HG03558 (cell line): ENCODE data around the gene CD46.
"Not testable (repeated sequence)": the region's sequence is repeated elsewhere in the genome, so short reads cannot be mapped to it uniquely, and the experiment has no call there.

Source experiments
- ATAC-seq: cut with Tn5 transposase; IDR thresholded peaks from one replicate; pipeline ENCODE4 v1.9.1; 2021; ENCODE audit warnings: moderate number of reproducible peaks; ENCODE audit not compliant: unreplicated experiment; ENCODE audit errors: extremely low read depth

Gene CD46

GRCh38 chr1:207750631-207751305, 1.1 kb upstream of the CD46 start:
- no peak for ATAC-seq

- ATAC-seq: not testable (repeated sequence)
Observed at GRCh38 chr1:207751463-207751789, 428 bp upstream of the CD46 start.

- no peak for ATAC-seq
Observed at GRCh38 chr1:207752456-207752998, 673 bp downstream of the CD46 start.

GRCh38 chr1:207753611-207754010, 1.8 kb downstream of the CD46 start:
- ATAC-seq: no peak

GRCh38 chr1:207754011-207754410, 2.2 kb downstream of the CD46 start:
- ATAC-seq: no peak

- ATAC-seq: no peak
Observed at GRCh38 chr1:207754974-207755700, 3.3 kb downstream of the CD46 start.

- no peak for ATAC-seq
Observed at GRCh38 chr1:207755846-207756693, 4.2 kb downstream of the CD46 start.

GRCh38 chr1:207762622-207763021, 10.8 kb downstream of the CD46 start:
- no peak for ATAC-seq

GRCh38 chr1:207763091-207763490, 11.2 kb downstream of the CD46 start:
- ATAC-seq: no peak

GRCh38 chr1:207763972-207764371, 12.1 kb downstream of the CD46 start:
- ATAC-seq: no peak

GRCh38 chr1:207766569-207766968, 14.7 kb downstream of the CD46 start:
- no peak for ATAC-seq

- not testable (repeated sequence) for ATAC-seq
Observed at GRCh38 chr1:207770514-207770913, 18.7 kb downstream of the CD46 start.

GRCh38 chr1:207776045-207776444, 24.2 kb downstream of the CD46 start:
- not testable (repeated sequence) for ATAC-seq

- ATAC-seq: not testable (repeated sequence)
Observed at GRCh38 chr1:207777412-207777811, 25.6 kb downstream of the CD46 start.

- ATAC-seq: no peak
Observed at GRCh38 chr1:207779008-207779407, 27.2 kb downstream of the CD46 start.

- ATAC-seq: no peak
Observed at GRCh38 chr1:207781312-207781711, 29.5 kb downstream of the CD46 start.

- no peak for ATAC-seq
Observed at GRCh38 chr1:207787776-207788175, 35.9 kb downstream of the CD46 start.

- ATAC-seq: no peak
Observed at GRCh38 chr1:207789386-207789785, 37.5 kb downstream of the CD46 start.

- no peak for ATAC-seq
Observed at GRCh38 chr1:207789792-207790787, 38.2 kb downstream of the CD46 start.

- ATAC-seq: no peak
Observed at GRCh38 chr1:207791290-207791689, 39.4 kb downstream of the CD46 start.
